GM19099 (cell line): ENCODE results near the gene TRAF3IP3.

Source experiments
- POLR2A ChIP-seq: IDR thresholded peaks from 3 replicates; pipeline ENCODE4 v1.6.1; 2011; ENCODE audit warnings: low read depth; ENCODE audit not compliant: insufficient read length; ENCODE audit errors: extremely low read depth

Gene TRAF3IP3

DNA sequence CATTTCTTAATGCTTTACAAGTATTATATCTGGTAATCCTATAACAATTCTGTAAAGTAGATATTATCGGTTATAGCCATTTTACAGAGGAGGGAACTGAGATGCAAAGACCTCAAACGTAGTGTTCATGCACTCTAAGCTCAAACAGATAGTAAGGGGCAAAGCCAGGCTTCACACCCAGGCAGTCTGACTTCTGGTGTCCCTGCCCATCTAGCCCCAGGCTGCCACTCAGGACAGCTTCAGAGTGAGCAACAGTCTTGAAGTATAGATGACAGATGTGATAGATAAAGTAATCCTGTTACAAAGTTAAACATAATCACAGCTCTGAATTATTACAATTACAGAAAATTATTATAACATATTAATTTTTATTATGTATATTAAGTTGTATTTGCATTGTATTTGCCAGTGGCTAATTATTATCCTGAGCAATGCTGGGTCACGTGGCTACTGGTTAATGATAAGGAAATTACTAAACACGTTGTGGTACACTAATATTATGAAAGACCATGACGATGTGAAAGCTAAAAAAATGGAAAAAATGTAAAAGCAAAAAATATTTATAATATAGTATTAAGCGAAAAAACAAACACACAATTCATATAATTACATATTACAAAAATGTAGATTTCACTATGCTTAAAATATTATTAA lies 6.1 kb upstream of the TRAF3IP3 start:
- TF ChIP-seq POLR2A = no peak

DNA sequence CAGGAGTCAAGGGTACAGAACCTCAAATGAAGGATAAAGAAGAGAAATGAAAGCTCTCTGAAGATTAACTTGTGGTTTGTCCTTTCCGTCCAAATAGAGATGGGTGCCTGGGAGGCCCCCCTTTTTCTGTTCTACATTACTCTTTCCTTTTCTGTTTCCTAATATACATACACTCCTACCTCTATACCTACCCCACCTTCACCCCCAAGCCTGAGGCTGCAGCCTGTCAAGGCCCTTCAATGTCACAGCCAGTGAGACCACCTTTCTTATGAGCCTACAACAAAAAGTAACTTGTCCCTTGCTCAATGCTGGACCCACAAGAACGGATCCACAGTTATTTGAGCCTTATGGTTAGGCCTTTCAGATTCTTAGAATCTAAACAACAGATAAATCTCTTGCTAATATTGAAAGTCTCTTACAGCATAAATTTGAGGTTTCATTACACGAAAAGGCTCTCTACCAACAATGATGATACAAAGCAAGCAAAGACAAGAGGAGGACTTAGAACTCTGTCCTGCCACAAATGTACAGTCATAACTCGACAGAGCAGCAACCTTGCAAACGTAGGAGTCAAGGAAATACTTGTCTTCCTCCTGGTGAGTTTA lies 4.1 kb upstream of the TRAF3IP3 start:
- TF ChIP-seq POLR2A = peak; percentile 20

DNA sequence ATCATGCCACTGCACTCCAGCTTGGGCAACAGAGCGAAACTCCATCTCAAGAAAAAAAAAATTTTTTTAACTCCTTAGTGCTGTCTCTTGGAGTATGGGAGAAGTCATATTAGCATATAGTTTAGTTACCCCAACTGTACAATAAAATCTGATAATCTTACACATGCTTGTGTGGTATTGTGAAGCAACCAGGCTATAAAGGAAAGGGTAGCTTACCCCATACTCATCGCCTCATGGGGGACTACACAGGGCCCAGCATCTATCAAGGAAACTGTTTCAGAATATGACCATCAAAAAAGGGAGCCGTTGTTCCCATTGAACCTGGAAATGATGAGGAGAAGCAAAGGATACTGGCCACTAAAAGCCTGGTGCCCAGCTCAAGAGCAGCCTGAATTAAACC lies 3.0 kb upstream of the TRAF3IP3 start:
- TF ChIP-seq POLR2A = no peak

DNA sequence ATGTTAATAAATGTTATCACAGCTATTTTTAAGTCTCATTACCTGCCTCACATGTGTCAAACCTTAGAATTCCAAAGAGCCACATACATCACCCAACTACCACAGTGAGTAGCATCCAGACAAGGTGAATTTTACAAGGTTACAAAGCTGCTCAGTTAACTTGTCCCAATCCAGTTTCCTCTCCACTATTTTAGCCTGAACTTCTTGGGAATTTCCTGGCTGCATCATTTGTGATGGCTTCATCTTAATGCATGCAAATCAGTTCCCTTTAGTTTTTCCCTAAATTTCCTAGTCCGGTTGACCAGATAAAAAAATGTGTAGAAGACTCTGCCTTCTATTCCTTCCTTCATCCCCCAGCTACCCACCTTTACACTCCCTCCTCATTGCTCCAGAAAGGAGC lies 597 bp upstream of the TRAF3IP3 start:
- no peak for TF ChIP-seq POLR2A

DNA sequence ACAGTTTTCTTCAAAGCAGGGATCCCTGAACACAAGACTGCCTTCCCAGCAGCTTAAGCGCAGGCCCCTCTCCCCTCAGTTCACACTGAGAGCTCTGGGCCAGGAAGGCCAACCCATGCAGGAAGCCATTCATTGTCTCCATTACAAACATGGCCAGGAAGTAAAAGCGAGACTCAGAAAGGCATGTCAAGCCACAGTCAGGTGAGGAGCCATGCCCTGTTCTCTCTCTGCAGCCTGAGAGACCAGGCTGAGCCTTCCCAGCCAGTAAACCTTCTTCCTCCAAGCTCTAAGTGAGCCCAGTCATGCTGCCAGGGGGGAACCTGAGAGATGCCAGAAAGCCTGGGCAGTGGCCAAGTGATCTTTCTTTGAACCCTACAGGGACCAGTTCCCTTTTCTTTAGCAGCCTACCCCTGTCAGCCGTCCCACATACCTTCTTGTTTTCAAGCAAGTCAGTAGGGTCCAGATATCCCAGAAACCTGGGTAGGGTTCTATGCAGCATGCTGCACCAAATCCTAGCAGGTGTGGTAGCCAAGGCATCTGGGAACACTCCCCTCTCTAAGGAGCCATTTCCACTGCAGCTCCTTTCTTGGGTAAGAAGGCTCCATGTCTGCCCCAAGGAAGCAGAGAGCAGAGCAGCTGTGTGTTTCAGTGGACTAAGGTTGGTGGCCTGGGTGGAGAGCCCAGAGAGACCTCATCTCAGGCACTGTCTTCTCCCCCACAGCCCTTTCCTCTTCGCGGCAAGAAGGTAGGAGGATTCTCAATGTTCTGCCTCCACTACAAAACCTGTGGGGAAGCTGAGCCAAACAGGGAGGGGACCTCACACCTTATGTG lies 977 bp downstream of the TRAF3IP3 start:
- peak; percentile 58 for TF ChIP-seq POLR2A

DNA sequence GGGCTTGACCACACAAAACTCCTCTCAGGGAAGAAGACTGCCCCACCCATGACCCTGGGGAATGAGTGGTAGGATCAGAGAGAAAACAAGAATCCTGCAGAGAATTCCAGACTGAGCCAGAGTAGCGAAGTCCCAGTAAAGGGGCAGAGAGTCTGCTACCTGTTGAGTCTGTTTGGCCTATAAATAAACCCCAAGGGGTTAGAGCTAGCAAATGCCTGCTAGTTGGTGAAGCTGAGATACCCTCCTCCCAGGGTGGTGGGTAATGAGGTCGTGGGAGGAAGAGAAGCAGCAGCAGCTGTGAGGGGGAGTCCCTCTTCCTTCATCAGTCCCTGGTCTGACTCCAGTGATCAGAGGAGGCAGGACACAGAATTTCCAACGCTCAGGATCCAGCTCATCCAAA lies 2.5 kb downstream of the TRAF3IP3 start:
- TF ChIP-seq POLR2A = no peak

- TF ChIP-seq POLR2A = no peak
Measured at GRCh38 chr1:209759829-209760359, 4.0 kb downstream of the TRAF3IP3 start.

DNA sequence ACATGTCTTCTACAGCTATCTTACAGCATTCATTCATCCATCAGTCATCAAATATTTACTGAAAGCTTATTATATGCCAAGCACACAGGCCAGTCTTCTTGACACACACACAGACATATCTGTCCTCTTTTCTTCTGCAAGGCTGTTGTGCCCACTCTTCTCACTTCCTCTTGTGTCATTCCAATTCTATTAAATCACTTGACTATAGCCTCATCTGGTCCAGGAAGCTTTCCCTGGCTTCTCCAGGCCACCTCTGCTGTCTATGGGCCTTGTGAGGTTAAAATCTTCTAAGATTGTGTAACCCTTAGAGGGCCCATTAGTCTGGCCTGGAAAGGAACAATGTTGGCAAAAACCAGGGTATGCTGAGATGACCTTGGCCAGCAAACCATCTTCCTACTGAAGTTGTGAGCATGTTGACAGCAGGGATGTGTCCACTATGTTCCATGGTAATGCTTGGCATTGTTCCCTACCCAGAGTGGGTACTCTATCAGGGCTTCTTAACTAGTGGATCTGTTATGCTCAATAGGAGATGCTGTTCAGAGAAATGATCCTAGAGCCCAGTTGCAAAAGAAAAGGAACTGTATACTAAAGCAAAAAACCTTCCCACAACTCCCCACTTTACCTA lies 5.3 kb downstream of the TRAF3IP3 start:
- TF ChIP-seq POLR2A = no peak

GRCh38 chr1:209766051-209766450 lies 10.2 kb downstream of the TRAF3IP3 start:
- TF ChIP-seq POLR2A = no peak

DNA sequence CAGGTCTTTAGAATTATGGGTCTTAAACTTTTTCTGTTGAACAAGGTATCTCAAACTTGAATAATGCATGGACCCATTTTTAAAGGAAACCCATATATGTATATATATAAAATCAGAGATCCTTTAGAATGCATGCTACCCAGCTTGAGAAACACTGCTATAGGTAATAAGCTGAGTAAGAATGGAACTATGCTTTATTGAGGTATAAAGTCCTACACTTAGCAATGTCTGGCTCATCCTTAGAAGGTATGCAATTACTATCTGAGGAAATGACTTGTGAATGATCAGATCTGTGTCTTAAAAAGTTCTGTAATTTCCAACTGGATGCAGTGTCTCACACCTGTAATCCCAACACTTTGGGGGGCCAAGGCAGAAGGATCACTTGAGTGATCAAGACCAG lies 11.2 kb downstream of the TRAF3IP3 start:
- TF ChIP-seq POLR2A = no peak

DNA sequence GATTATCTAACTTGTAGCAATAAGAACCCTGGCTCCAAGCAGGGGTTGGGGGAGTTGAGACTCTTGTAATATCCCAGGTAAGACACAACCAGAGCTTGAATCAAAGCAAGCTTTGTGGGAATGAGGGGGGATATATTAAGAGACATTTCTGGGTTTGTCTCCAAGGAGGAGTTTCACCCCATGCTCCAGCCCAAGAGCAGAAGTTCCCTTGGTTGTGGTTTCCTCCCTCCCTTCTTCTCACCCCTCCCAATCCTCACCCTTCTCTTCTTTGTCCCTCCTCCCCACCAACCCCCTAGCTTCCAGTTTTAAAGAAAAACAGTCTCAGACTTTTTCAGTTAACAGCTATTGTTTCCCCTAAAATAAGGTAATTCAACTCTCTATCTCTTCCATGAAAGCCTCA lies 11.9 kb downstream of the TRAF3IP3 start:
- no peak for TF ChIP-seq POLR2A

- TF ChIP-seq POLR2A = peak; percentile 70
Measured at GRCh38 chr1:209768354-209768774, 12.5 kb downstream of the TRAF3IP3 start.

DNA sequence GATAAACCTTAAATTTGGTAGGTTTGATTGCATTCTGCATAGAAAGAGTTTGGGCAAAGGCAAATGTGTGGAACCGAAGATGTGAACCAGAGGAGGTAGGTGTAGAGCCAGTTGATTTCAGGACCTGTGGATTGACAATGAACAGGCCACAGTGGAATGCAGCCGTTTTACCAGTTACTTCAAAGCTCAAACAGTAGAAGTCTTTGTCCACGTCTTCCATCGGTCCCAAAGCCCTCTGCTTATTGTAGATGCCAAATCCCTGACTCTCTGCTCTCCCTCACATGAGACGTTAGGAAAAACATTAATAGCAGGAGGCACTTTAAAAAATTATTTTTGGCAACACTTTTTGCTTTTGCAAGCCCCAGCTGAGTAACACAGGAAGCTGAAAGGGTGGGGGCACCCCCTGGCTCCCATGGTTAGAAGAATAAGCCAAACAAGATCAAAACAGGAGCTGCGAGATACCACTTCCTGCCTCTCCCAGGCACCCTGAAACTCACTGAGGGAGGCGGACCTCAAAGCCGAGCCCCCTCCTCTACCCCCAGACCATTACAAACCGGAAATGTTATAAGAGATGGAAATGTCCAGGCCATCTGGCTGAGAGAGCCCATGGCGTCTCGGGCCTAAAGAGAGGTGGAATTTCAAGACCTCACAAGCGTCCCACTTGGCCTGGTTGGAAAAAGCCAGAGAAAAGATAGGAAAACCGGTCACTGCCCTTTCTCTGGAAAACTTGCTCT lies 13.5 kb downstream of the TRAF3IP3 start:
- TF ChIP-seq POLR2A = no peak

DNA sequence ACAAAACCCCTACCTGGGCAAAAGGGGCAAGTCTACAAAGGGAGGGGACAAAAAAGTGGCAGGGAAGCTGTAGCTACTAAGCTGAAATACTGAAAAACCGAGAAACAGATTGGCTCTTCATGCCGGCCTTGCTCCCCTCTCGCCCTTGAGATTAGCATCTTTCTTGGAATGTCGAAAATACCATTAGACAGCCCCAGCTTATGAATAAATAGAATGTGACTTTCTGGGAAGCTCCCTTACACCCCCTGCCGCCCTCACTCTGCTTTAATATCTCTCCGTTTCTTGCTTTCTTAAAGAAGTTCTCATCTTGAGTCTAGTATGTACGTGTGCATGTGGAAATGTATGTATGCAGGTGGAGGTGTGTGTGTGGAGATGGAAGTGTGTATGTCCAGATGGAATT lies 14.1 kb downstream of the TRAF3IP3 start:
- TF ChIP-seq POLR2A = no peak
